HG03175 (cell line): ENCODE results near the gene ITGAX.
"Not testable (repeated sequence)": the region's sequence is repeated elsewhere in the genome, so short reads cannot be mapped to it uniquely, and the experiment has no call there.

Experiments
- ATAC-seq: cut with Tn5 transposase; IDR thresholded peaks from one replicate; pipeline ENCODE4 v1.9.1; 2021; ENCODE audit warnings: mild to moderate bottlenecking, moderate library complexity; ENCODE audit not compliant: unreplicated experiment

Gene ITGAX

GRCh38 chr16:31404353-31405064 lies 49.5 kb downstream of the ITGAX start:
- no peak for ATAC-seq

- ATAC-seq: no peak
These were observed 52.4 kb downstream of the ITGAX start for GRCh38 chr16:31407406-31407805.

- ATAC-seq: no peak
These were observed 54.5 kb downstream of the ITGAX start for GRCh38 chr16:31409433-31409832.

GRCh38 chr16:31410082-31410481 lies 55.1 kb downstream of the ITGAX start:
- no peak for ATAC-seq

GRCh38 chr16:31411024-31411844 lies 56.3 kb downstream of the ITGAX start:
- no peak for ATAC-seq

GRCh38 chr16:31412750-31413149 lies 57.8 kb downstream of the ITGAX start:
- no peak for ATAC-seq

- no peak for ATAC-seq
These were observed 58.4 kb downstream of the ITGAX start for GRCh38 chr16:31413381-31413780.

GRCh38 chr16:31413943-31414342 lies 59.0 kb downstream of the ITGAX start:
- no peak for ATAC-seq

- ATAC-seq: no peak
These were observed 59.7 kb downstream of the ITGAX start for GRCh38 chr16:31414706-31415105.

GRCh38 chr16:31416371-31416770 lies 61.4 kb downstream of the ITGAX start:
- ATAC-seq: no peak

- ATAC-seq: not testable (repeated sequence)
These were observed 62.1 kb downstream of the ITGAX start for GRCh38 chr16:31417036-31417435.

GRCh38 chr16:31417916-31418315 lies 62.9 kb downstream of the ITGAX start:
- ATAC-seq: no peak

- no peak for ATAC-seq
These were observed 65.1 kb downstream of the ITGAX start for GRCh38 chr16:31420037-31420436.

- no peak for ATAC-seq
These were observed 66.6 kb downstream of the ITGAX start for GRCh38 chr16:31421587-31421986.

- ATAC-seq: no peak
These were observed 68.3 kb downstream of the ITGAX start for GRCh38 chr16:31423241-31423640.

GRCh38 chr16:31423801-31424200 lies 68.8 kb downstream of the ITGAX start:
- ATAC-seq: no peak

GRCh38 chr16:31427441-31428278 lies 72.7 kb downstream of the ITGAX start:
- no peak for ATAC-seq

GRCh38 chr16:31428279-31428597 lies 73.3 kb downstream of the ITGAX start, which contains the start of gene COX6A2:
Gene COX6A2 (minus strand): TSS chr16:31428360. CDS start chr16:31428325, 35 bp downstream.
- ATAC-seq: no peak

- no peak for ATAC-seq
These were observed 73.8 kb downstream of the ITGAX start for GRCh38 chr16:31428638-31429247.

GRCh38 chr16:31429314-31429713 lies 74.3 kb downstream of the ITGAX start:
- ATAC-seq: no peak

- no peak for ATAC-seq
These were observed 74.8 kb downstream of the ITGAX start for GRCh38 chr16:31429796-31430195.
